ENCODE data around the gene NEK1. TPM values are rescaled to one million over a fixed set of nuclear protein-coding genes. Genes with fewer than 3 reads are reported as not detected.

NEK1 gene
- polyA plus RNA-seq, 1 donor (not counting 4 experiments of a cell fraction or from before 2014, with no cell fraction given), result 7.8 TPM

- H3K36me3 ChIP-seq (ENCODE audit: control insufficient read depth in 2 of 2, extremely low read depth in 1 of 2, insufficient read depth in 2 of 2, low read length in 2 of 2), result no peaks in the 10 kb centered on the region
Measured at GRCh38 chr4:169649545-169650226, 37.3 kb upstream of the NEK1 start.

DNA sequence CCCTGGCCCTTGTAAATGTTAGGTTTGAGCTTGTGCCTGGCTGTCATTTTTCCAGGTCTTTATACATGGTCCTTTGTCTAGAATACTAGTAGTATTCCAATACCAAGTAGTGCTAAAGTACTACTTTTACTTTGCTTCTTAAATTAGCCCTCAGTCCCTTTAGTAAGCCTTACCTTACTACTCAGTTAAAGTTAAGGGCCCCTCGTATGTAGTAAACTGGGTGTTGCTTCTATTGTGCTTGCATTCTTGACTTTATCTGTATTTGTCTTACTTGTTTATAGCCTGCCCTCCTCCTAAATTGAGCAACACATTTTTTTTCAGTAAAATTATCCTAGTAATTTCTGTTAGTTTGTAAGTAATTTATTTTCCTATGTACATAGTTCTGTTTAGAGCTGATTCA is 33.2 kb upstream of the NEK1 start:
- H3K4me2 ChIP-seq (ENCODE audit: control insufficient read depth, extremely low read depth, insufficient read depth, low read depth, low read length), result no peak overlapping the region
- no peaks in the 10 kb centered on the region for H3K4me1 ChIP-seq (ENCODE audit: control insufficient read depth, extremely low read depth, insufficient read depth, low read length)
- H3K27ac ChIP-seq (ENCODE audit: control insufficient read depth, insufficient read depth, low read length), result no peak overlapping the region
- TF ChIP-seq, protein P1, sequence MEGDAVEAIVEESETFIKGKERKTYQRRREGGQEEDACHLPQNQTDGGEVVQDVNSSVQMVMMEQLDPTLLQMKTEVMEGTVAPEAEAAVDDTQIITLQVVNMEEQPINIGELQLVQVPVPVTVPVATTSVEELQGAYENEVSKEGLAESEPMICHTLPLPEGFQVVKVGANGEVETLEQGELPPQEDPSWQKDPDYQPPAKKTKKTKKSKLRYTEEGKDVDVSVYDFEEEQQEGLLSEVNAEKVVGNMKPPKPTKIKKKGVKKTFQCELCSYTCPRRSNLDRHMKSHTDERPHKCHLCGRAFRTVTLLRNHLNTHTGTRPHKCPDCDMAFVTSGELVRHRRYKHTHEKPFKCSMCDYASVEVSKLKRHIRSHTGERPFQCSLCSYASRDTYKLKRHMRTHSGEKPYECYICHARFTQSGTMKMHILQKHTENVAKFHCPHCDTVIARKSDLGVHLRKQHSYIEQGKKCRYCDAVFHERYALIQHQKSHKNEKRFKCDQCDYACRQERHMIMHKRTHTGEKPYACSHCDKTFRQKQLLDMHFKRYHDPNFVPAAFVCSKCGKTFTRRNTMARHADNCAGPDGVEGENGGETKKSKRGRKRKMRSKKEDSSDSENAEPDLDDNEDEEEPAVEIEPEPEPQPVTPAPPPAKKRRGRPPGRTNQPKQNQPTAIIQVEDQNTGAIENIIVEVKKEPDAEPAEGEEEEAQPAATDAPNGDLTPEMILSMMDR (optimal IDR thresholded peaks at IDR 0.05 in 1 of 3, IDR thresholded peaks at IDR 0.05 in 1 of 3, conservative IDR thresholded peaks at IDR 0.05 in 1 of 3; ENCODE audit: extremely low read depth in 1 of 3, insufficient read depth in 2 of 3, low read length in 3 of 3), result no peak
- dilution Hi-C loops (cut with MboI; ENCODE audit: extremely low pct_ligation_motif_present, low sequenced_read_pairs), result no loop called here
- H3K9ac ChIP-seq (ENCODE audit: control insufficient read depth, extremely low read depth, insufficient read depth, low read length), result no peak overlapping the region
- DNase-seq (ENCODE audit: low read depth, low spot score), result no peak
- H3K4me3 ChIP-seq (ENCODE audit: control insufficient read depth in 2 of 3, extremely low read depth in 1 of 3, insufficient read depth in 2 of 3, low read depth in 1 of 3, low read length in 3 of 3), result no peak overlapping the region
- no peaks in the 10 kb centered on the region for H3K9me3 ChIP-seq (ENCODE audit: control insufficient read depth, low read depth, low read length)
- no peaks in the 10 kb centered on the region for H3K36me3 ChIP-seq (ENCODE audit: control insufficient read depth in 2 of 2, extremely low read depth in 1 of 2, insufficient read depth in 2 of 2, low read length in 2 of 2)
- no peaks in the 10 kb centered on the region for H3K27me3 ChIP-seq (ENCODE audit: control insufficient read depth, extremely low read depth, insufficient read depth, low read length)
- no peaks in the 10 kb centered on the region for H3K79me2 ChIP-seq (ENCODE audit: control insufficient read depth, insufficient read depth, low read length)
- no peaks in the 10 kb centered on the region for H3K9me1 ChIP-seq (ENCODE audit: control insufficient read depth, extremely low read depth, insufficient read depth, low read length)
- no peak overlapping the region for H2AFZ ChIP-seq (ENCODE audit: control insufficient read depth, low read length)
- no peaks in the 10 kb centered on the region for H4K20me1 ChIP-seq (ENCODE audit: control insufficient read depth, extremely low read depth, insufficient read depth, low read length)
- no peak for FAIRE-seq

More at GRCh38 chr4:169649545-169650226, 37.3 kb upstream of the NEK1 start:
- H3K27me3 ChIP-seq (ENCODE audit: control insufficient read depth, extremely low read depth, insufficient read depth, low read length), result no peaks in the 10 kb centered on the region
- no peak for FAIRE-seq
- no peak overlapping the region for H3K9ac ChIP-seq (ENCODE audit: control insufficient read depth, extremely low read depth, insufficient read depth, low read length)
- H3K9me1 ChIP-seq (ENCODE audit: control insufficient read depth, extremely low read depth, insufficient read depth, low read length), result no peaks in the 10 kb centered on the region
- no peak for DNase-seq (ENCODE audit: low read depth, low spot score)
- dilution Hi-C loops (cut with MboI; ENCODE audit: extremely low pct_ligation_motif_present, low sequenced_read_pairs), result no loop called here
- no peak overlapping the region for H2AFZ ChIP-seq (ENCODE audit: control insufficient read depth, low read length)
- peaks cover 6% of the 10 kb centered on the region for H3K79me2 ChIP-seq (ENCODE audit: control insufficient read depth, insufficient read depth, low read length)
- H3K27ac ChIP-seq (ENCODE audit: control insufficient read depth, insufficient read depth, low read length), result no peak overlapping the region
- H3K4me2 ChIP-seq (ENCODE audit: control insufficient read depth, extremely low read depth, insufficient read depth, low read depth, low read length), result no peak overlapping the region
- no peaks in the 10 kb centered on the region for H4K20me1 ChIP-seq (ENCODE audit: control insufficient read depth, extremely low read depth, insufficient read depth, low read length)
- H3K4me3 ChIP-seq (ENCODE audit: control insufficient read depth in 2 of 3, extremely low read depth in 1 of 3, insufficient read depth in 2 of 3, low read depth in 1 of 3, low read length in 3 of 3), result no peak overlapping the region
- TF ChIP-seq EZH2 (IDR thresholded peaks at IDR 0.05; ENCODE audit: low read length), result no peak
- TF ChIP-seq, protein P1 (optimal IDR thresholded peaks at IDR 0.05 in 1 of 3, IDR thresholded peaks at IDR 0.05 in 1 of 3, conservative IDR thresholded peaks at IDR 0.05 in 1 of 3; ENCODE audit: extremely low read depth in 1 of 3, insufficient read depth in 2 of 3, low read length in 3 of 3), result no peak
- H3K9me3 ChIP-seq (ENCODE audit: control insufficient read depth, low read depth, low read length), result no peaks in the 10 kb centered on the region
- no peaks in the 10 kb centered on the region for H3K4me1 ChIP-seq (ENCODE audit: control insufficient read depth, extremely low read depth, insufficient read depth, low read length)

Data from keratinocyte (primary cell).